GM19043 (cell line): Measurements from ENCODE around the gene ZBTB2.
"Not testable (repeated sequence)": the region's sequence is repeated elsewhere in the genome, so short reads cannot be mapped to it uniquely, and the experiment has no call there.

Experiments used
- ATAC-seq: cut with Tn5 transposase; IDR thresholded peaks from one replicate; pipeline ENCODE4 v1.9.1; 2021; ENCODE audit warnings: low read depth; ENCODE audit not compliant: unreplicated experiment

Gene ZBTB2

DNA sequence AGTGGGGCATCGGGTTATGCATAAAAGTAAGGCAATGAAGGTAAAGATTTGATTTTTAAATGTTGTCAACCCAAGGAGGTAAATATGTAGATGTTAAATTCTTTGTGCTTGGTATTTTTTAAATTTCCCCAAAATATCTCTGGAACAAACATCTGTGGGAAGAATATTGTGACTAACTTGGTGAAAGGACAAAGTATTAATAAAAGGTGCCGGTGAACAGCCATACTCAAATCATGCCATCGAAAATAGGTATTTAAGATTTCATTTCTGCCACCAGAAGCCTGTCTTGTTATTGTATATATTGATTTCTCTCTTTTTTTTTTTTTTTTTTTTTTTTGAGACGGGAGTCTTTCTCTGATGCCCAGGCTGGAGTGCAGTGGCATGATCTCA lies 12.6 kb upstream of the ZBTB2 start:
- no peak for ATAC-seq

DNA sequence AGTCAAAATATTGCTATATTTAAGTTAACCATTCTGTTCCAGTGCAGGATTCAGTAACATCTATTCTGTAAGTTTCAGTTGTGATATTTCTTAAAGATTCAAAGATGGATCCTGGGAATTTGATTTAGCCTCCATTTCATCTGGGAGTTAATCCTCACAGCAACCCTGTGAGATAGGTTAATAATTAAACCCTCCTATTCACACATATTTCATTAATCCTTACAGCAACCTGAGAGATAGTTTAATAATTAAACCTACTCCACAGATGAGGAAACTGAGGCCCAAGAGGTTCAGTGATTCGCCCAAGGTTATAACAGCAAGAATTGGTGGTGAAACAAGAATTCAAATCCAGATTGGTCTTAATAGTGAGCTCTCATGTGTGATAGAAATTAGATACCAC lies 10.9 kb upstream of the ZBTB2 start:
- no peak for ATAC-seq

DNA sequence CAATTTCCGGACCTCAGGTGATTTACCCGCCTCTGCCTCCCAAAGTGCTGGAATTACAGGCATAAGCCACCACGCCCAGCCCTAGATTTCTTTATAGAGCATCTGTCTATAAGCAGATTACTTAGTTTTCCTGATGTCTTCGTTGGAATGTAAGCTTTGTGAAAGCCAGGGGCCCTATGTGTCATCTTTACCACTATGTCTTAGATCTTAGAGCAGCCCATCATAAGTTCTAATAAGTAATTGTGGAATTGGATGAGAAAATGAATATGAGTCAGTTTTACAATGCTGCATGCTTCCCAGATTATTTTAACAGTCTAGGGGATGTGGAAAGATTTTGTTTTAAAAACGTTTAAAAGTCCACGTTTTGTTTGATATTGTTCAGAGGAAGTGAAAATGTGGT lies 9.1 kb upstream of the ZBTB2 start:
- no peak for ATAC-seq

DNA sequence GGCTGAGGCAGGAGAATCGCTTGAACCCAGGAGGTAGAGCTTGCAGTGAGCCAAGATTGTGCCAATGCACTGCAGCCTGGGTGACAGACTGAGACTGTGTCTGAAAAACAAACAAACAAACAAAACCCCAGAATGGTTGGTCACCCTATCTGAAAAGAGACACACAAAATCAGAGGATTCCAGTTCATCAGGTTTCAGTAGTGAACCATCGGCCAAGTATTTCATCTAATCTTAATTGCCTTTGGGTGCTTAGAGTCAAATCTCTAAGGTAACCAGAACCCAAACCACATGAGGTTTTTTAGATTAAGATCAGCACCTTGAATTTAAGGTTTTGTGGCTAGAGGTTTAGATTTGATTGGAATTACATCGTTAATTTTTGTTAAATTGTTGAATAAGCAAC lies 8.3 kb upstream of the ZBTB2 start:
- ATAC-seq = no peak

DNA sequence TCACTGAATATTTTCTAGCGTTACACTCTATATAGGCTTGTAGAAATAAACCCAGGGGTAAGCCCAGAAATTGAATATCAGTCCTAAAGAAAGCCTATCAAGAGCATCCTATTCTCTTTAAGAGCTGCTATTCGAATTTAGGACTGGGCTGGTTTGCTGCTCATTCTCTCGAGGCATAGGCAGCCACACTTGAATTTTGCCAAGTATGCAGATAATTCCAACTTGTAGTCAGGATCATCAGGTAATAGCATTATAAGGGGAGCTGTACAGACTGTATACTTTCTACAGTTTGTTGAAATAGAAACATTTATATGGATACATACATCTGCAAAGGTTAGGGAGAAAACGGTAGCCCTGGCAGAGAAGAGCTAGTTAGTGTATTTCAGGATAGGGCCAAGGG lies 2.1 kb upstream of the ZBTB2 start:
- ATAC-seq = no peak

DNA sequence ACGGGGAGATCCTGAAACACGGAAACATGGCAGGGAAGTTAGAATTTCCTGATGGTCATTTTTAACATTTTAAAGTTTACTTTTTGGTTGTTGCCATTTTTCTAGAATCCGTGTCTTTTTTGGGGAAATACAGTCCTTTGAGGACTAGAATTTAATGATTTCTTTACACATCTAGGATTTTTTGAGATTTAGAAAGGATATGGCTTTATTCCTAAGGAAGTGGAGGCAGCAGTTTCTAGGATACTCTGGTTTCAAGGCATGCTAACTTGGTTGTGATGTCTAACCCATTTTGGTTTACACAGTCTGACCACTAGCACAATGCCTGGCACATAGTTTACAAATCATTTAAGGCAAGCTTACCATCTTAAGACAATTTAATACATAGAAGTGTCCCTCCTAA lies 1.1 kb upstream of the ZBTB2 start:
- ATAC-seq = no peak

DNA sequence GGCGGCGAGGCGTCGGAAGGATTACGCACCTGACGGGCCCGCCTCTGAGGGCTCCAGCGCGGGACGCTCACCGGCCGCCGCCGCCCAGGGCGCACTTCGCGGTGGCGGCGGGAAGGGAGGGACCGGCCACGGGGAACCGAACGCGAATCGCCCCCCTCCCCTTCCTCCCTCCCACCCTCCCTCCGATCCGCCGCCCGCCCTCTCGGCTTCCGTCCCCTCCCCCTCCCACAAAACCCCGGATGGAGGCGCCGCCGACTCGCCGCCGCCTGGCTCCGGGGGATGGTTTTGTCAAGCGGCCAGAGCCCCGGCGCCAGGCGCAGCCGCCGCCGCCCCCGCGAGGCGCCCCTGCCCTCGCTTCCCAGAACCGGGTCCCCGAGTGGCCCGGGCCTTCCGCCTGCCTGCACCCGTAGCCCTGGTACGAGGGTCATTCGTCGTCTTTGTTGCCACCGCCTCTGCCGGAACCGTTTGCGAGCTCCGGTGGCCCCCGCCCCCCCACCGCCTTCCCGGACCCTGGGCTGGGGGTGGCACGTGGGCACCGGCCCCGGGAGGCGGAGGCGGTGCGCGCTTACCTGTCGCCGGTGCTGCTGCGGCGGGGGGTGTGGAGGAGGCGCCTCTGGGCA lies 398 bp downstream of the ZBTB2 start:
- ATAC-seq = no peak

DNA sequence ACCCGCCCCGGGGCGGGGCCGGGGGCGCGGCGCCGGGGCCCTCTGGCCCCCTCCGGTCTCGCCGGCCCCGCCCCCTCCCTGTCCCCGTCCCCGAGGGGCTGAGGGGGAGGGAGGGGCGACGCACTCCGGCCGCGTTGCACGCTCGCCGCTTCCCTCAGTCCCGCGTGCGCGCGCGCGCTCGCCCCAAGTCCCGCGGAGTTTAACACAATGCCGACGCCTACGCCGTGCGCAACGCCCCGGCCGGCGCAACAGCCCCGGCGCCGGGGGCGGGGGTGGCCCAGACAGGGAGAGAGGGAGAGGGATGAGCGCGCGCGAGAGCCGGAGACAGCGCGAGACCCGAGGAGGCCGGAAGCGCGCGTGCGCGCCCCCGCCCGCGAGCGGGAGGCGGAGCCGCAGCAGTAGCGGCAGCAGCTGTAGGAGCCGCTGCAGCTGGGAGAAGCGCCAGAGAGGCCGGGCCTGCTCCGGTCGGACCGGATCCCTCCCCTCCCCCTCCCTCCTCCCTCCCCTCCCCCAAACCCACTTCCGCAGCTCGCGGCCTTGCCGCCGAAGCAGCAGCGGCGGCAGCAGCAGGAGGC lies 996 bp downstream of the ZBTB2 start:
- peak; percentile 77 for ATAC-seq

DNA sequence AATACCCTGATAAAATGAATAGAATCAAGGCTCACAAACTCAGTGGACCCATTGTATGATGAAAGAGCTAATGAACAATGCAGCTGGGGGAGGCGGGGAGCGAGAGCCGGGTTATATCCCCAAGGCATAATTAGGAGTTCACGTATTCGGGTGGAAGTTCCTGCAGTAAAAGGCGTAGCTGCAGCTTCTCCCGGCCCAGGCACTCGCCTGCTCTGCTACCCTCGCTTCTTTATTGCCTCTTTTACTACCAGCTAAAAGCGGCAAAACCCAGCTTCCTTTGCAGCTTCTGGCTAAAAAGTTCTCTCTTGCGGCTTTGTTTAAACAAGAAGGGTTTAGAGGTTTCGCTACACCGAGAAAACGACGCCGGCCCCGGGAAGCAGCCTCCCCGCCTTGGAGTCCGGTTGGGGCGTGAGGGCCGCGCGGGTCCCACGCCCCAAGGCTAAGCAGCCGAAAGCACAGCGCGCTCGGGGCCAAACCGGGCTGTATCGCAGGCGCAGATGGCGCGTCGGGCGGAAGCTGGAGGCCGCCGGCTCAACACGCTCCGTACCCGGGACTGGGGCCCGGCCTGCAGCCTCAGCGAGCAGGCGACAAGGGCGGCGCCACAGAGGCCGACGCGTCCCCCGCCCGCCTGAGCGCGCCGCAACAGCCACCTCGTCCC lies 1.6 kb downstream of the ZBTB2 start:
- peak; percentile 54 for ATAC-seq

DNA sequence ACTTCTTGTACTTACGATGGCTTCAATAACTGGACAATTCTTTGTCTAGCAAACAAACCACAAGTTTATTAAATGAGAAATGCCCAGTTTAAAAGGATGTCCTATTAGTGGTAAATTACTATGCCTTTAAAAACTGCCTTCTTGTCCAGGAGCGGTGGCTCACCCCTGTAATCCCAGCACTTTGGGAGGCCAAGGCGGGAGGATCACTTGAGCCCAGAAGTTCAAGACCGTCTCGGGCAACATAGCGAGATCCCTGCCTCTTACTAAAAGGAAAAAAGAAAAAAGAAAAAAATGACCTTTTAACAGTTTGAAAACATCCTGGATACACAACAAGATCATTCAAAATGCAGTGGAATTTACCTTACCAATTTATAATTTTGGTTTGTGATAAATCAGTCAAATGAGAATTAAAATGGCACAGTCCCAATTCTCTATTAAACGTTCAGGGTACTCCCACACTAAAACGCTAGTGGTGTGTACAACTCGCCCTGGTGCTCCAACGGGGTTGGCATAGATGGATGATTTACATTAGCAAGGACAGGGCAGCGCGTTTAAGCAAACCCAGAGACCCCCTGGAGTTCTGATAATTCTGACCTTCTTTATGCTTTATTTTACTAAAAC lies 2.3 kb downstream of the ZBTB2 start:
- no peak for ATAC-seq

DNA sequence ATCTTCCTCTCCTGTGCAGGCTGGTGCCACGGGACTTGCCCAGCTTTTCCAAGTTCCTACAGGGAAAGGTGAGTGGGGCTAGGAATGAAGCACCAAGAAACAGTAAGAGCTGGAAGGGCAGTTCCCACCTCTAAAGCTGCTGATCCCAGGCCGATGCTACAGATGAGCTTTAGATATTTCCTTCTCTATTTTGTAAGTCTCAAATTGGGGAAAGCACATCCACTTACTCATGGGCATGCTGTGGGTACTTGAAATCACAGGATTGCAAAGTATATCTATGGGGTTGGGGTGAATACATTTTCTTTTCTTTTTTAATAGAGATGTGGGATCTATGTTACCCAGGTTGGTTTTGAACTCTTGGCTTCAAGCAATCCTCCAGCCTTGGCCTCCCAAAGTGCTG lies 3.1 kb downstream of the ZBTB2 start:
- ATAC-seq = no peak

DNA sequence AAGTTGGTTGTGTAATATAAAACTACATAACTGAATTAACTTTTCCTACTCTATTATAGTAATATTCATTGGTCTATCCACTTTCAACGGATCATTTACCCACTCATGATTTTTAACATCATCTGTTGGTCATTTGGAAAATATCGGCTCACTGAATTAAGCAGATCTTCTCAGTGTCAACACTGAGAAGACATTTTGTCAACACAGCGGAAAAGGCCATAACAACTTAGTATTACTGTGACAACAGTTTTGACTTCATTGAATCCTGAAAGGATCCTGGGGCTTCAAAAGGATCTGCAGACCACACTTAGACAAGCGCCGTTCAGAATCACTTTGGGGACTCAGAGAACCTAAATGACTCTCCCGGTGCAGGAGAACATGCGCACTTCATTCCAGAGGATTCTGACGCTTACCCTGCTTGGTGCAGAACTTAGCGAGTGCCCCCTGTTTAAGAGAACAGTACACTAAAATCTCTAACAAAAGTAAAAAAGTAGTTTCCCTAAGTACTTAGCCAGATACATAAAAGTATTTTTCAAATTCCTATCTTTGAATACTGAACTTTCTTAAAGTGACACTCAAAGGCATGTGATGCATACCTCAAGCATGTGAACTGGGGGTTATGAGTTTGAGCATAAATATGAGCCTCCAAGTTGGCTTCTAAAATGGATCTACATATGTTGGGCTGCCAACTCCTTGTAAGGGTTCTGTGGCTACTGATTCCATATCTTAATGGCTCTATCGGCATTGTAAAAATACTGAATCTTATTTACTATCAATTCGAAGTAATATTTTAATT lies 4.0 kb downstream of the ZBTB2 start:
- no peak for ATAC-seq

DNA sequence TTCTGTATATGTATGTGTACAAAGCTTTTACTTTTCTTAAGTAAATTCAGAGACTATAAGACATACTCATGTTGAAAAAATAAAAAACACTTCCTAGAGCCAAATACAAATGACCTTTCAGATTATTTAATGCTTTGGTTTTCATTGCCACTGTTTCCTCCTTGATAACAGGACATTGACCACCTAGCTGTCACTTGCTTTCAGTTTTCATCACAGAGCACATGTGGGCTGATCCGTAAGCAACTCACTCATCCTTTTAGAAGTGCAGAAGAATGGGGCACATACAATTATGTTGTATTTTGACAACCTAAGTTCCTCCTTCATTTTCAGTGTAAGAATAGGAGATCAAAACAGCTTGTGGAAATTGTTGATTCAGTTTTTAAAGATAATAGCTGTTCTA lies 6.2 kb downstream of the ZBTB2 start:
- ATAC-seq = no peak

DNA sequence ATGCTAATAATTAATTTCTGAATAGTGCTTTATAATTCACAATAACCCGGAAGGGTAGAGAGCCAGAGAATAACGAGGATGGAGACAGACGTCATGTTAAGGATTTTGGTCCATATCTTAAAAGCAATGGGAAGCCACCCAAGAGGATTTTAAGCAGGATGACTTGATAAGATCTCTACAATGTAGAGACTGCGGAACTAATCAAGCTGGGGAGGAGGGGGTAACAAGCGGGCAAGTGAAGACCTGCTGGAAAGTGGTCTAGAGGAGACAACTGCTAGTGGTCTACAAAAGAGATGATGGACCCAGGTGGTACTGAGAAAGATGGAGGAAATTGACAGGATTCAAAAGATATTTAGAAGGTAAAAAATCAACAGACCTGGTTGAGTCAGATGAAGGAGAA lies 7.2 kb downstream of the ZBTB2 start:
- ATAC-seq = no peak

DNA sequence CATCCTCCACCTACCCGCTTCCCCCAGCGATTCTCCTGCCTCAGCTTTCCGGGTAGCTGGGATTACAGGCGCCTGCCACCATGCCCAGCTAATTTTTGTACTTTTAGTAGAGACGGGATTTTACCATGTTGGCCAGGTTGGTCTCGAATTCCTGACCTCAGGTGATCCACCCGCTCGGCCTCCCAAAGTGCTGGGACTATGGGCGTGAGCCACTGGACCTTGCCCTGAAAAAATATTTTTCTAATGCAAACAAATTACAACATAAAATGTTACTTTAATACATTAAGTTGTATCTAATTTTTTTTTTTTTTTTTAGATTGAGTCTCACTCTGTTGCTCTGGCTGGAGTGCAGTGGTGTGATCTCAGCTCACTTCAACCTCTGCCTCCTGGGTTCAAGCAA lies 8.7 kb downstream of the ZBTB2 start:
- ATAC-seq = not testable (repeated sequence)

DNA sequence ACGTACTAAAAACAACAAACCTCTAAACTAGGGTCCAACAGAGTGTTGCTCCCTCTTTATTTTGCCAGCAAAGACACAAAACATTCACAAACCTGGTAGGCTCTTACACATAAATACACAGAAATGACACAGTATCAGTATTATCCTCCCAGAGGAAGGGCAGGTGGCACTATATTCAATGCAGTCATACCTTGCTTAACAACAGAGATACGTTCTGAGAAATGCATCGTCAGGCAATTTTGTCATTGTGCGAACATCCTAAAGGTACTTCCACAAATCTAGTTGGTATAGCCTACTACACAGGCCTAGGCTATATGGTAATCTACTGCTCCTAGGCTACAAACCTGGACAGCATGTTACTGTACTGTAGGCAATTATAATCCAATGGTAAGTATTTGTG lies 9.6 kb downstream of the ZBTB2 start:
- ATAC-seq = no peak

DNA sequence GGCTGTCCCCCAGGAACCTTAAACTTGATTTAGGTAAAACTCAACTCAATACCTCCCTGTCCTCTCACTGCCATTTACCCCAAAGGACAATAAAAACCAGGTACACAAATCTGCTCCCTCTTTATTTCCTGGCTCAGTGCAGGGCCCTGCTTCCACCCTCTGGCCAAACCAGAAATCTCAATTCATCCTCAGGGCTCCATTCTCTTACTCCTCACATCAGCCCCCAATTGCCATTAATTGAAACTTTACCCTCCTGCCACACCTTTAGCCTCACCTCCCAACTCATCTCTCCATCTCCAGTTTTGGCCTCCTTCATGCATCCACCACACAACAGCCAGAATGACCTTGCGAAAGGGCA lies 10.5 kb downstream of the ZBTB2 start:
- ATAC-seq = no peak

DNA sequence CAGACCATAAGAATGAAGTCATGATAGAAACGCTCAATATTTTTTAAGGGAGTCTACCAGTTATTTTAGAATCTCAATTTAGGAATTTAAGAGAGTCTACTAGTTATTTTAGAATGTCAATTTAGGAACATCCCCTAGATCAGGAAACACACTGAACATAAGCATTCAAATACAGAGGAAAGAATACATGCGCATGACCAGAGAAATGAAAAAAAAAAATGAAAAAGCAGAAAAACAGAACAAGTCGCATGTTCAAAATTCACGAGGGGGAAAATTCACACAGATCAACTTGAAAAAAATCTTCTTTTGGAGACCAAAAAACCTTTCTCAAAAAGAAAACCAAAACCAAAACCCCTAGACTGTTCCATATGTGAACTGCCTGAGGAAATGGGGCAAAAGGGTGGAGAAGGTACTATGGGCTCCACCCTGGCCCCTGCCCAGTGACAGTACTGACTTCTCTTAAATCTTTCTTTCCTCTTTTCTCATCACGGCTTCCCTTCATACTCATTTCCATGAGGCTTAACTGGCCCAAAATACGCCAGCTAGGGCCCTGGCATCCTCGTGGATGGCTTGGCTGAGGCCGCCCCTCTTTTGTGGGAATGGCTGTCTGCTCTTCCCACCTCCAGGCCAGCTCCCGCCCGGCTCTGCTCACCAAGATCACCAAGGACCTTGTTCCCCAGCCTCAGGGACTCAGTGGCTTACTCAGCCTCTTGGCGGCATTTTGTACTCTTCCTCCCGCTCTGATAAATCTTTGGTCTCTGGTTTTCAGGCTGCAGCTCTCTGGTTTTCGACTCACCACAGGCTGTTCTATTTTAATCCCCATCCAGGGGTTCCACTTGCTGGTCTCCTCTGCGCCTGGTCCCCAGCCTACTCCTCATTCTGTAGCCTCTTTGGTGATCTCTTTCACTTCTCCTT lies 11.2 kb downstream of the ZBTB2 start:
- peak; percentile 46 for ATAC-seq

DNA sequence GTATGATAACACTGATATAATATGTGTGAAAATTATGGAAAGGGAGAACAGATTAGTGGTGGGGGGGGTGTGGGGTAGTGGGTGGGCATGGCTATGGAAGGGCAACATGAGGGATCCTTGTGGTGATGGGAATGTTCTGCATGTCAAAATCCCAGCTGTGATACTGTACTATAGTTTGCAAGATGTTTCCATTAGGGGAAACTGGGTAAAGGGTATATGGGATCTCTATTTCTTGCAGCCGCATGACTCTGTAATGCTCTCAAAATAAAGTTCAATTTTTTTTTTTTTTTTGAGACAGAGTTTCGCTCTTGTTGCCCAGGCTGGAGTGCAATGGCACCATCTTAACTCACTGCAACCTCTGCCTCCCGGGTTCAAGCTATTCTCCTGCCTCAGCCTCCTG lies 14.3 kb downstream of the ZBTB2 start:
- no peak for ATAC-seq

DNA sequence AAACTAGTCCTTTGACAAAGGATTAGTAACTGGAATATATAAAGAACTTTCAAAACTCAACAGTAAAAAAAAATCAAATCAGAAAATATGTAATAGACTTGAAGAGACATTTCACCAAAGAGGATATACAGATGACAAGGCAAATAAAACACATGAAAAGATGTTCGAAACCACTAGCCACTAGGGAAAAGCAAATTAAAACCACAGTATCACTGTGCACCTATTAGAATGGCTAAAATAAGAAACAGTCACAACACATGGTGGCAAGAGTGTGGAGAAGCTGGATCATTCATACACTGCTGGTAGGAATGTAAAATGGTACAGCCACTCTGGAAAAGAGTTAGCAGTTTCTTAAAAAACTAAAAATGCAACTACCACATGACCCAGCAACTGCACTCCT lies 14.9 kb downstream of the ZBTB2 start:
- ATAC-seq = peak; percentile 41
